ENCODE measurements around the gene HPRT1. TPM values are rescaled to one million over a fixed set of nuclear protein-coding genes. Genes with fewer than 3 reads are reported as not detected.
A peak's percentile ranks its signal among the peaks of the same experiment; 100 is the strongest.

The HPRT1 gene
- 19.4 TPM for total RNA-seq
- long read RNA-seq, partial matches to known transcripts = 1 of 3 reads
- long read RNA-seq, other reads (novel, unspliced or antisense) = 0 of 3 reads

- peak; percentile 85 for DNase-seq
- no peaks in the 10 kb centered on the region for H3K27me3 ChIP-seq (ENCODE audit: low read depth)
- peak within 1 kb of the TSS; percentile 79 for H3K4me3 ChIP-seq
- TF ChIP-seq, protein P1, sequence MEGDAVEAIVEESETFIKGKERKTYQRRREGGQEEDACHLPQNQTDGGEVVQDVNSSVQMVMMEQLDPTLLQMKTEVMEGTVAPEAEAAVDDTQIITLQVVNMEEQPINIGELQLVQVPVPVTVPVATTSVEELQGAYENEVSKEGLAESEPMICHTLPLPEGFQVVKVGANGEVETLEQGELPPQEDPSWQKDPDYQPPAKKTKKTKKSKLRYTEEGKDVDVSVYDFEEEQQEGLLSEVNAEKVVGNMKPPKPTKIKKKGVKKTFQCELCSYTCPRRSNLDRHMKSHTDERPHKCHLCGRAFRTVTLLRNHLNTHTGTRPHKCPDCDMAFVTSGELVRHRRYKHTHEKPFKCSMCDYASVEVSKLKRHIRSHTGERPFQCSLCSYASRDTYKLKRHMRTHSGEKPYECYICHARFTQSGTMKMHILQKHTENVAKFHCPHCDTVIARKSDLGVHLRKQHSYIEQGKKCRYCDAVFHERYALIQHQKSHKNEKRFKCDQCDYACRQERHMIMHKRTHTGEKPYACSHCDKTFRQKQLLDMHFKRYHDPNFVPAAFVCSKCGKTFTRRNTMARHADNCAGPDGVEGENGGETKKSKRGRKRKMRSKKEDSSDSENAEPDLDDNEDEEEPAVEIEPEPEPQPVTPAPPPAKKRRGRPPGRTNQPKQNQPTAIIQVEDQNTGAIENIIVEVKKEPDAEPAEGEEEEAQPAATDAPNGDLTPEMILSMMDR (IDR thresholded peaks at IDR 0.05; ENCODE audit: borderline replicate concordance) = no peak
- H3K4me1 ChIP-seq = peaks cover 10% of the 10 kb centered on the region
- H3K9me3 ChIP-seq (replicated peaks) = no peaks in the 10 kb centered on the region
- intact Hi-C loops (cut with micrococcal nuclease) = no loop called here
- no peaks in the 10 kb centered on the region for H3K36me3 ChIP-seq
- H3K27ac ChIP-seq (replicated peaks) = peak within 1 kb of the TSS; percentile 87
Observed at GRCh38 chrX:134460005-134460861, at the start of gene HPRT1. Gene HPRT1, plus strand, starts transcription at chrX:134460165. Its CDS starts 147 bp downstream, at chrX:134460312.

DNA sequence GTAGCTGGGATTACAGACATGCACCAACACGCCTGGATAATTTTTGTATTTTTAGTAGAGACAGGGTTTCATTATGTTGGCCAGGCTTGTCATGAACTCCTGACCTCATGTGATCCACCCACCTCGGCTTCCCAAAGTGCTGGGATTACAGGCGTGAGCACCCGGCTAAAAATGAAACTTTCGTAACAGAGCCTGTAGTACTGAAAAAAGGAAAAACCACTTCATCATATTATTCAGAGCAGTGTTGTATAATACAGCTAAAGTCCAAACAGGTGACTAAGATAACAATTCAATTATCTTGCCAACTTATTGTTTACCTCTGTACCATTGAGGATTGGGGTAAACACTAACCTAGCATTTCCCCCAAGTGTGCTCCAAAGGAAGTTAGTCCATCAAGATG lies 43.9 kb upstream of the HPRT1 start:
- Histone ChIP-seq H3K4me3 (no peak overlapping the region), H3K27me3 (ENCODE audit: low read depth) (no peaks in the 10 kb centered on the region), H3K27ac (replicated peaks) (no peak overlapping the region), H3K9me3 (replicated peaks) (no peaks in the 10 kb centered on the region), H3K4me1 (no peaks in the 10 kb centered on the region), H3K36me3 (peaks cover 28% of the 10 kb centered on the region)
- DNase-seq = no peak
- TF ChIP-seq, protein P1 (IDR thresholded peaks at IDR 0.05; ENCODE audit: borderline replicate concordance) = no peak
- intact Hi-C loops (cut with micrococcal nuclease) = no loop called here

DNA sequence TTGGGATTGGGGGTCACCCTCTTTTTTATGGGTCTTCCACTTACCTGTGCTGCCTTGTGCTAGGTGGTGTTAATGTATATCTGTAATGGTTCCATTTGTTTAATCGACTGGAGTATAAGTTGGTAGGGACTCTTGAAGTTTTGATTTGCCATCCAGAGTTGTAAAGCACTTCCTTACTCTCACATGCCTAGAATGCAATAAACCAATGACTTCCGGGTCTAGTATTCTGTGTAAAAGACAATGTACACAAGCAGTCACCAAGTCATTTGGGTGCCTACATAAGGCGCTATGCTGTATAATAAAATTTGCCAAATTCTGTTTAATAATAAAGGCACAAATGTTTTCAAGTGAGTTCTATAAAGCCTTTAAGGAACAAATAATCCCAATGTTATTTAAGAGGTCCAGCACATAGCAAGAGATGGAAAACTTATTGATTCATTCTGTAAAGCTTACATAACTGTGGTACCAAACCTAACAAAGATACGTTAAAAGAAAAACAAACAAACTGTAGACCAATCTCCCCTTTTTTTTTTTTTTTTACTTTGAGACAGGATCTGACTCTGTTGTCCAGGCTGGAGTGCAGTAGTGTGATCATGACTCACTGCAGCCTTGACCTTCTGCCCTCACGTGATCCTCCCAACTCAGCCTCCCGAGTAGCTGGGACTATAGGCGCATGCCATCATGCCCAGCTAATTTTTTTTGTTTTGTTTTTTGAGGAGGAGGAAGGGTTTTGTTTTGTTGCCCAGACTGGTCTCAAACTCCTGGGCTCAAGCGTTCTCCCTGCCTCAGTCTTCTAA lies 41.5 kb upstream of the HPRT1 start:
- TF ChIP-seq, protein P1 (IDR thresholded peaks at IDR 0.05; ENCODE audit: borderline replicate concordance) = no peak
- no peak overlapping the region for H3K27ac ChIP-seq (replicated peaks)

GRCh38 chrX:134419784-134420183 lies 40.2 kb upstream of the HPRT1 start:
- Histone ChIP-seq H3K27me3 (ENCODE audit: low read depth) (no peaks in the 10 kb centered on the region), H3K9me3 (replicated peaks) (no peaks in the 10 kb centered on the region), H3K36me3 (peaks cover 25% of the 10 kb centered on the region), H3K27ac (replicated peaks) (no peak overlapping the region), H3K4me3 (no peak overlapping the region), H3K4me1 (no peaks in the 10 kb centered on the region)
- intact Hi-C loops (cut with micrococcal nuclease) = no loop called here
- TF ChIP-seq, protein P1 (IDR thresholded peaks at IDR 0.05; ENCODE audit: borderline replicate concordance) = no peak
- no peak for DNase-seq

More for the DNA sequence above, 41.5 kb upstream of the HPRT1 start:
- Histone ChIP-seq H3K4me3 (no peak overlapping the region), H3K9me3 (replicated peaks) (no peaks in the 10 kb centered on the region), H3K27me3 (ENCODE audit: low read depth) (no peaks in the 10 kb centered on the region), H3K36me3 (peaks cover 28% of the 10 kb centered on the region), H3K4me1 (no peaks in the 10 kb centered on the region)
- intact Hi-C loops (cut with micrococcal nuclease) = no loop called here
- DNase-seq = no peak

- no peak overlapping the region for H3K4me3 ChIP-seq
- intact Hi-C loops (cut with micrococcal nuclease) = no loop called here
- no peaks in the 10 kb centered on the region for H3K9me3 ChIP-seq (replicated peaks)
- TF ChIP-seq, protein P1 (IDR thresholded peaks at IDR 0.05; ENCODE audit: borderline replicate concordance) = peak; percentile 33
- H3K4me1 ChIP-seq = no peaks in the 10 kb centered on the region
- H3K27ac ChIP-seq (replicated peaks) = no peak overlapping the region
- H3K27me3 ChIP-seq (ENCODE audit: low read depth) = no peaks in the 10 kb centered on the region
- H3K36me3 ChIP-seq = no peaks in the 10 kb centered on the region
- no peak for DNase-seq
Observed at GRCh38 chrX:134423606-134424005, 36.4 kb upstream of the HPRT1 start.

All from left ventricle myocardium inferior (tissue), 1 donor.